NCI-H510A treated with DMSO at 0.1 percent for 48 hours (cell line): Measurements from ENCODE around the gene STX3.
"Not testable (repeated sequence)": the region's sequence is repeated elsewhere in the genome, so short reads cannot be mapped to it uniquely, and the experiment has no call there.

Source experiments
- DNase-seq: peaks from one replicate; lab custom pipeline; 2025; lab: John Stamatoyannopoulos, UW

The STX3 gene

DNA sequence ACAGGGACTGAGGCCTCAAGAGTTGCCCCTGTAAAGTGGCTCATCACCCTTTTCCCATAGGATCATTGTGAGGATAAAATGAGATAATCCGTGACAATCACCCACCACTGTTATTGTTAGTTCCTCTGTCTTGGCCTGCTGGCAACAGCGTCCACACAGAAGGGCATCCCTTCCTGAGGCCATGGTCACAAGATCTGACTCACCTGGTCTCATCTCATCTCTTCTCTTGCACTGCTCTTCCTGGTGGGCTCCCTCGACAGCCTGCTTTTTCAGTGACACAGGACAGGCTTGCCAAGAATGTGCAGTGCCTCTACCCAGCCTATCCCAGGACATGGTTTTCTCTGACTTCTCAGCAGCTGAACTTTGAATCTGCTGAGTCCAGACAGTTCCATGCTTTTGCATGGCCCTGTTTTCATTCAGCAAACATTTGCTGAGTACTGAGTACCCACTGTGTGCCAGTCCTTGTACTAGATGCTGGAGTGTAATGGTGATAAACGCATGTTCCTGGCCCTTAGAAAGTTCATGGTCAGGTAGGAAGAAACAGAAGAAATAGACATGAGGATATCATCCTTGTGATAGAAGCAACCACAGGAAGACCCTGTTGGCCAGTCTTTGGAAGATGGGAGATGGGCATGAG is 3.3 kb downstream of the STX3 start:
- no peak for DNase-seq

DNA sequence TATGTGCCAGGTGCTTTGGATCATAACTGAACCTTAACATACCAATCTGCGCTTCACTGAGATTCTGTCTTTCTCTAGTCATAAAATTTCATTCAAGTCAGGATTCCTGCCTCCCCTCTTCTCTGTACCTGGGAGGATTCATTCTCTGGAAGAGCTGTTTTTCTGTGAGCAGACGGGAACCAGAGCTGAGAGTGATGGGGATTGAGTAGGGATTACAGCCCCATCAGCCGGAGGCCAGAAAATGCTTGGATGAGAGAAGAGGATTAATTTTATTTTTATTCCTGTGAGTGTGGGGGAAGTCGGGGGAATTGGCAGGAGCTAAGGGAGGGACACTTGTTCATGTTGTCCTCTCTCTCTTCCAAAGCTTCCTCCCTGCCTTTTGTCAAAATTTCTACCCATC is 4.7 kb downstream of the STX3 start:
- DNase-seq = no peak

DNA sequence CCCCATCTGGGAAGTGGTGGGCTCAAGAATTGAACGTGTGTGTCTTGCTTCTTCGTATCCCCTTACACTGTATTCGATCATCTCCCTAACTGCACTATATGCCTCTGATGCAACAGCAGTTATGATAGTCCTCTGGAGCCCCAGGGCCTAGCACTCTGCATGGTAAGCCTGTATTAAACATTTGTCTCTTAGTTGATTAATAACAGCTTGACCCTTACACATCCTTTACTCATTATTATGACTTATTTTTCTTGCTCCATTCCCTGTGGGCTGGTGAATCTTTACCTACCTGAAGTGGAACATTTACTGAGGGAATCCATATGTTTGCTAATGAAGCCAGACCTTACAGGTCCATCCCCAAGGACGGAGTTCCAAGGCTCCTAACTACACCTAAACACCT is 5.6 kb downstream of the STX3 start:
- DNase-seq = no peak

DNA sequence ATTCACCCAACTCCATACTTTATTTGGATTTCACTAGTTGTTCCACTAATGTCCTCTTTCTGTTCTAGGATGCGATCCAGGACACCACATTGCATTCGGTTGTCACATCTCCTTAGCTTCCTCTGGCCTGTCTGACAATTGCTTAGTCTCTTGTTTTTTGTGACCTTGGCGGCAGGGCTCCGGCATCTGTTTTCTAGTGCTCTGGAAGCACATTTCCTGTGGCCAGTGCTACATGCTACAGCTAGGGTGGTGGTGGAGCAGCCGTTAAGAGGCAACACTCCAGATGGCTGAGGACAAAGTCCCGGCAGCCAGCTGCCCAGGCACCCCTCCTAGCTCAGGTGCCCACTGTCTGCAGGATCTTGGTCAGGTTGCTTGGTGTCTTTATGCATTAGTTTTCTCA is 6.8 kb downstream of the STX3 start:
- no peak for DNase-seq

DNA sequence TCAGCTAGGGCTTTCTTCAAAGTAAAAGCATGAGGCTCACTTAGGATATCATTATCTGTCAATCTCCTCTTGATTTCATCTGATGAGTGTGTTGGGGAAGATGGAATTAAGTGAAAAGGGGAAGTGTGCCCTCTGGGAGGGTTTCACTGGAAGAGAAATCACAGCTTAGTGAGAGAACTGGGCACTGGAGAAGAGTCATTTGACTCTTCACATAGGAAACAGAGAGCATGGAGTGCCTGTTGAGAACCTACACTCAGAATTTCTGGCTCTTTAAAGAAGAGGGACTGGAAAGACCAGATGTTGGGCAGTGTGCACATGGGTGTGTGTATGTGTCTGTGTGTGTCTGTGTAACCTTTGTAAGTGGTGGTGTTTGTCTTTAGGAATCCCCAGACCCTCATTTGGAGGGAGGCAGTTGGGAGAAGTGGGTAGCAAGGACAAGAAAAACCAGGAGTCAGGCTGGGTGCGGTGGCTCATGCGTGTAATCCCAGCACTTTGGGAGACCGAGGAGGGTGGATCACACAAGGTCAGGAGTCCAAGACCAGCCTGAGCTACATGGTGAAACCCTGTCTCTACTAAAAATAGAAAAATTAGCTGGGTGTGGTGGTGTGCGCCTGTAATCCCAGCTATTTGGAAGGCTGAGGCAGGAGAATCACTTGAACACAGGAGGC is 10.0 kb downstream of the STX3 start:
- no peak for DNase-seq

DNA sequence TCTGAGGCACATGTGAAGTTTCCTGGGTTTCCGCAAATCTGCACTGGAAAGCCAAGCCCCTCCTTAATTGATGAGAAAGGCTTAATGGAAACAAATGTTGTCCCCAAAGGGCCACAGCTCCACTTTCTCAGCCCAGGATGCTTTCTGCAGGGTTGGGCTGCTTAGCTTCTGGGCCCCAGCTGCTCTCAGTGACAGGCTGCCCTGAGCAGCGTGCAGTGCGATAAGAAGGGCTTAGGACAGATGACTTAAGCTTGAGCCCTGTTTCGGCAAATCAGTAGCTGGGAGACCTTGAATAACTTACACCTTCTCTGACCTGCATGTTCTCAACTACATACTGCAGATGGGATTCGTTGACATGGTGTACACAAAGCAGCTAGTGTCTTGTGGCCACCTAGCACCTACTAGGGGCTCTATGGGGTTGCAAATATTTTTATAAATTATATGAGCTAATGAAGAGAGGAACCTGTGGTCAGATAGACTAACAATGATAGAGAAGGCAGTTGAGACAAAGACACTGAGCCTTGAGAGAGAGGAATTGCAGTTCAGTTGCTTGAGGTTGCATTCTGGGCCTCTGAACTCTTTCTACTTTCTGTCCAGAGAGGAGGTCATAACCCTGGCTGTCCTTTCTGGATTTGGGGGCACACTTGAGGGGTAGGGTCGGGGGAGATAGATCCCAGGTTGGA is 11.5 kb downstream of the STX3 start:
- no peak for DNase-seq

DNA sequence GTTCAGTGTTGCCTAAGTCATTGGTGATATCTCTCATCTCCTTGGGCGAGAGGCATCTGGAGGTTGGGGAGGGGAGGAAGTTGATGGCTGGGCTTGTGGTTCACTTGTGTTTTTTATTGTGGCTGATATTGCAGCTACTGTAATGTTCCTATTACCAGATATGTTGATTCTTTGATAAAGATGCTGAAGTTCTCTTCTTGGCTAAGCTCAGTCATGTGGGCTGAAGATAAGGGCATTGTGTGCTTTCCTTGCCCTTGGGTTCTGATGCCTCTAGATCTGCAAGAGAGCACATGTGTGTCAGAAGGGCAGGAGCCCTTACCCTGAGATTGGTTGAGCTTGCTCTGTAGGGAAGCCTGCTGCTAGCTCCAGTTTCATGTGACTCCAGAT is 12.0 kb downstream of the STX3 start:
- no peak for DNase-seq

DNA sequence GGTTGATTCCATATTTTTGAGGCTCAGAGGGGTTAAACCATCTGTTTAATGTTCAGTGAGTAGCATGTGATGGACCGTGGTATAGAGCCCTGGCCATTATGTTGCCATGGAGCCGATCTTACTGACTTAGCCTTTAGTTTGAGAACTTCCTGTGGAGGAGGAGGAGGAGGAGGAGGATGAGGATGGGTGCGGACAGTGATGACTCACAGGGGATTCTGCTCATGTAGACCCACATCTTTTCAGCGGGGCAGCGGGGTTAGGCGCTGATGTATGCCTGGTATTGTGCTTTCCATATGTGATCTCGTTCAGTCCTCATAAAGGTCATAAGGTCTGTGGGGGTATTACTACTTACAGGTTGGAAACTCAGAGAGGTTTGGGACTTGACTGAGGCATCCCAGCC is 13.9 kb downstream of the STX3 start:
- no peak for DNase-seq

DNA sequence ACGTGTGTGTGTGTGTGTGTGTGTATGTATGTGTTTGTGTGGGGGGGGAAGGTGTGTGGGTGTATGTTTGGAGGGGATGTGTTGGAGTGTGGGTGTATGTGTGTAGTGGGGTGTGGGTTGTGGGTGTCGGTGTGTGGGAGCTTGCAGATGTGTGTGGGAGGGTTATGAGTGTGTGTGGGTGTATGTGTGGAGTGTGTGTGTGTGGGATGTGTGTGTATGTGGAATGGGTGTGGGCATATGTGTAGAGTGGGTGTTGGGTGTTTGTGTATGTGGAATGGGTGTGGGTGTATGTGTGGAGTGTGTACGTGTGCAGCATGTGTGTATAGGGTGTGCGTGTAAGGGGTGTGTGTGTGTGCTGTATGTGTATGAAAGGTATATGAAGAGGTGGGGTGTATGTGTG is 14.7 kb downstream of the STX3 start:
- no peak for DNase-seq

DNA sequence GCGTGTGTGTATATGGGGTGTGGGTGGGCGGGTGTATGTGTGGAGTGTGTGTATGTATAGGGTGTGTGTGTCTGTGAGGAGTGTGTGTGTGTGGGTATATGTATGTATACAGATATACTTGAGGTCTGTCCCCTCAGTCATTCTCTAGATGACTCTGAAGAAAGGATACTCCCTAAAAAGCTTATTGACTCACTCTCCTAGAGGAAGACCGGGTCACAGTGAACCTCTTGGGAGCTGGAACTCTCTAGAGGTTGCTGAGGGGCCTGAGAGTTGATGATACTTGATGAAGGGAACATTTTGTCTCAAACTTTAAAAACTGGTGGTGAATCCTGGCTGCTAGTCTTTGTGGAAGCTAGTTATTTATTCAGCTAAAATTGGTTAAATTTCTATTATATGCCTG is 15.1 kb downstream of the STX3 start:
- no peak for DNase-seq

DNA sequence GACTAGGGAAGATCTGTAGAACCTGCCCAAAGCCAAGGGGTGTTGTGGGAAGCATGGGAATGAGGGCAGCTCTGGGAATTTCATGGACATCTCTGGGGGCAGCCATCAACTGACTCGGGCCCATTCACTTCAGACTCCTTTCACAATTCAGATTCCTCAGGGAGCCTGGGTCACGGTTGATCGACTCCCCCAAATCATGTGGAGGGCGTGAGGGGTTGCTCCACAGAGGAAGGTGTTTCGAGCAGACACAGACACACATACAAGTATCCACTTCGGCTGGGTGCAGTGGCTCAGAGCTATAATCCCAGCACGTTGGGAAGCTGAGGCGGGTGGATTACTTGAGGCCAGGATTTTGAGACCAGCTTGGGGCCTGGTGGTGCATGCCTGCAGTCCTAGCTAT is 15.7 kb downstream of the STX3 start:
- DNase-seq = no peak

DNA sequence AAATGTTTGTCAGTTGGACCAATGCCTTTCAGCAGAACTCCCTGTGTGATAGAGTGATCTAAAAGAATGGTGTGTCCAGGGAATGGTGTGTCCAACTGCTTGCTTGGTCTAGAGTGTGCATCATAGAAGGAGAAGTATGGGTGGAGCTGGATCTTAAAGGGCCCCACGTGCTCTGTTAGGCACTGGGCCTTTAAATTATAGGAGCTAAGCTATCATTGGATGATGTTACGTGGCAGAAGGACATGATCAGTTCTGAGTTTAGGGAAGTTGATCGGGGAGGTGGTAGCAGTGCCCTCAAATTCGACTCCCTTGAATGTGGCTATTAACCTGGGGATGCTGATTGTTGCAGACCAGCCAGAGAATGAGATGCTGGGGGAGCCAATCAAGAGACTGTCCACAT is 16.4 kb downstream of the STX3 start:
- no peak for DNase-seq

DNA sequence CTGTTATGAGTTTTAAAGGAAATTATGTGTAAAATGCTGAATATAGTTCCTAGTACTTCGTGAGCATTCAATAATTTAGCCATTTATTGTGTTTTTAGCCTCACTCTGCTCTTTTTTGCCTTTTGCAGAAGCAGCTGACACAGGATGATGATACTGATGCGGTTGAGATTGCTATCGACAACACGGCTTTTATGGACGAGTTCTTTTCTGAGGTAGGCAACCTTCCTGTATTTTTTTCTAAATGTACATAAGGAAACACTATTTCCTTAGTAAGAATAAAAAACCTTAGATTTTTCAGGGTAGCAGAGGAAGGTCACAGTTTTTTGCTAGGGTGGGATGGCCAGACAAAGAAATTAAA is 17.9 kb downstream of the STX3 start:
- no peak for DNase-seq

DNA sequence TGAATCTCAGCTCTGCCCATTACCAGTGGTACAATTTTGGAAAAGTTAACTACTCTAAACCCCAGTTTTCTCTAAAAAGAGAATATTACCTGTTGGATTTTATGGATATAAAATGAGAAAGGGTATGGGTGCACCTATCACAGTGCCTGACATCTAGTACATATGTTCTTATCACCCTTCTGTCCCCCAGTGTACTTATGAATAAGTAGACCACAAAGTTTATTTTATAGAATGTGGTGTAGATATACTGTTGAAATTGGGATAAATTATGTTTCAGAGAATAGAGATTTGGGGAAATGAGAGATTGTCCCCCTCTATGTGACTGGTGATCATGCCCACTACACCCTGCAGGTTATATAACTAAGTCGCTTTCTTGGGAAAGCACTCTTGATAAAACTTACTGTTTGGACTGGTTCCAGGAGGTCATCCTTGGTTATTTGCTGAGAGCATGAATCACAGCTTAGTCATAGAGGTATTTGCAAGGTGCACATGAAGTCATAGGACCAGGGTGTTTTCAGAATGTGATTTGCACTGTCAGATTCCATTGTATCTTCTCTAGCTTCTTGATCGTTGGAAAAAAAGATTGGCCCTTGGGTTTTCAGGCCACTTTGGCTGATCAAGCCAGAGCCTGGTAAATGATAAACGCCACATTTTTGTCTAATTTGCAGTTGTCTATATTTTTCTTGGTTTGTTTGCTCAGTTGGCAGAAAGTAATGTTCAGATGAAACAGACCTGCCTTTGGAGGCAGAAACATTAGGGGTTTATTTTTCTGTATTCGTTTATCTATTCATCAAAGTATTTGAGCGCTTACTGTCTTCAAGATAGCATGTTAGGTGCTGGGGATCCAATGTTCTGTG is 21.3 kb downstream of the STX3 start:
- DNase-seq = no peak

DNA sequence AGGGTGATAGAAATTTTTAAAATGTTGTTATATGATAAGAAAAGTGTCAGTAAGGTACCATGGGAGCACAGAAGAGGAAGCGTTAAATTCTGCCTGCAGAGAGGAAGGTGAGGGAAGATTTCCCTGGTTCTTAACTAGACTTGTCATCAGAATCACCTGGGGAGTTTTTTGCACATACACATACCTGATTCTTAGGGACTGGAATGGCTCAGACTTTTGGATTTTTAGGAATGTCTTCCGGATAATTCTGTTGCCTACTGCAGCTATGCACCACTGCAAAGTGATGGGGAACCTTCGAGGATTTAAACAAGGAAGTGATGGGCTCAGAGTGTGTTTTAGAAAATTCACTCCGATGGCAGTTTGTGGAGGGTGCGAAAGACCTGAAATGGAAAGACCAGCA is 21.9 kb downstream of the STX3 start:
- DNase-seq = no peak

DNA sequence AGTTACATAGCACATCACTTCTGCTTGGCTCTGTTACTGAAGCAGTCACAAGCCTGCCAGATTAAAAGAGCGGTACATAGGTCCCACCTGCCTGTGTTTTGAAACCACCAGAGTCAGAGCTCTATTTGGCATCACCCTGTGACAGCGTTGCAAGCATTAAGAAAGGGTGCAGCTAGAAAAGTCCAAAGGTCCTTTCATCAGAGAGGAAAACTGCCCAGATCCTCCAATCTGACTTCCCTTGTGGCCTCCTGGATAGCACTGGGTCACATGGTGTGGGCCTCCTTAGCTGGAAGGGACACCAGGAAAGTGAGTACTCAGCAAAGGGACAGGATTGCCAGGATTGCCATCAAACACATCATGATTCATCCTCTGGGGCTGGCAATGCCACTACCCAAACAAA is 22.9 kb downstream of the STX3 start:
- DNase-seq = no peak

DNA sequence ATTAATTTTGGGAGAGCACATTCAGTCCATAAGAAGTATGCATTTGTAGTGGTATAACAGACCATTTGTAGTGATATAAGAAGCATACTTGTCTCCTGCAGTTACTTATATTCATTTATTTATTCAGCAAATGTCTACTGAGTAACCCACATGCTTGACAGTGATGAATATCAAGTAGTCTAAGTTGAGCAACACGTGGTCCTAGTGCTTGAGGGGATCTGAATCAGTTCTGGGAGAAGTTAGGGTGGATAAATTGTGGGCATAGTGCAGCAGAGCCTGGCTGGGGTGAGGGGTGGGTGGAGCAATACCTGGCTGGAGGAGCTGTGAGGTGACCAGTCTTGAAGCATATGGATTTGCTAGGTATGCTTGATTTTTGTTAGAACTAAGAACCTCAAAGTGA is 24.3 kb downstream of the STX3 start:
- DNase-seq = no peak

DNA sequence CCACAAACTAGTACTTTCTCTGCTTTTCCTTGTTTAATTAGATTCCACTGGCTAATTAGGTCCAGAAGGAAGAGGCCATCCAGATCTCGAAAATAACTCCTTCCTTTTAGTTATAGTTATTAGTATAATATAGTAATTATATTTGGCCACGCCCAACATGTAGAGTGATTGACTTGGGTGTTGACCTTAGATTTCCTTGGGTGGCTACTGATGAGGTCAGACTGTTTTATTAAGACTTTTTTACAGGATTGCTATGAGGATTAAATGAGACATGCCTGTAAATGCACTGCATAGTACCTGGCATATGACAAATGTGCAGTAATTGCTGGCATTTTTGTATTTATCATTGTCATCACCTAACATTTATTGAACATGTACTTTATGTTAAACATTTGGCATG is 26.9 kb downstream of the STX3 start:
- DNase-seq = no peak

DNA sequence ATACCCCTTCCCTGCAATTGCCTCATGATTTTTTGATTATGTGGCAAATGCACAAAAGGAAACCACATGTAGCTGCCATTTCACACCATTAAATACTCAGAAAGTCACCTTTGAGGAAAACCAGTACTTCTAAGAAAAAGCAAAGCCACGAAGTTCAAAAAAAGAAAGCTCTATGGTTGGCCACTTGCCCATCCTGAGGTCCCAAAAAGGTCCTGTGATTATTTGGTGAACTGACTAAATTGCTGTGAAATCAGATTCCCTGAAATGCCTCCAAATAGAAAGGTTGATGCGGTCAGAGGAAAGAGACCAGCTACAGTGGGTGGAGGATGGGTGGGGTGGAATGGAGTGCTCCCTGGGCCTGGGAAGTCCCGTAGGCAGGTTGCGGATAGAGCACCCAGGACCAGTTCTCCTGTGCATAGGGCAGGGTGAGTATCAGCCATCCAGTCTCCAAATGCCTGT is 28.5 kb downstream of the STX3 start:
- no peak for DNase-seq

DNA sequence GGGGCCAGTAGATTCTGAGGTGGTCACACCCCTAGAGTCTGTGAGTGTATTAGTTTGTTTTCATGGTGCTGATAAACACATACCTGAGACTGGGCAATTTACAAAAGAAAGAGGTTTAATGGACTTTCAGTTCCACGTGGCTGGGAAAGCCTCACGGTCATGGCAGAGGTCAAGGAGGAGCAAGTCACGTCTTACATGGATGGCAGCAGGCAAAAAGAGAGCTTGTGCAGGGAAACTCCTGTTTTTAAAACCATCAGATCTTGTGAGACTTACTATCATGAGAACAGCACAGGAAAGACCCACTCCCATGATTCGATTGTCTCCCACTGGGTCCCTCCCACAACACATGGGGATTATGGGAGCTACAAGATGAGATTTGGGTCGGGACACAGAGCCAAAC is 29.3 kb downstream of the STX3 start:
- DNase-seq = not testable (repeated sequence)

DNA sequence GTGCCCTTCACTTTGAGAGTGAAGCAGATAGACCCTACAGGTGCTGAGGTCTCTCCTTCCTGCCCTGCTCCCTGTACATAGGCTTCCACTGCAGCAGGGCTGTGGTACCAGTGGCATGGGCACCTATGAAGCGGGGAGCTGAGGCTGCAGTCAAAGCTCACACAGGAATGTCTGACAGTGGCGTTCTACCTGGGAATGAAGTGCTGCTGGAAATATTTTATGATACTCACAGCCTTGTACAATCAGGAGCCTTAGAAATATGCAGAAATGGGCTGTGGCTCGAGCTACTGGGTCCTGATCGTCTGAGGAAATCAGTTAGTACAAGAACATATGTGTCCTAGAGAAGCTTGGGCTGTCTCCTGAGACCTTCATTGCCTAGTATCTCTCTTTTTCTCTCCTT is 30.6 kb downstream of the STX3 start:
- no peak for DNase-seq

DNA sequence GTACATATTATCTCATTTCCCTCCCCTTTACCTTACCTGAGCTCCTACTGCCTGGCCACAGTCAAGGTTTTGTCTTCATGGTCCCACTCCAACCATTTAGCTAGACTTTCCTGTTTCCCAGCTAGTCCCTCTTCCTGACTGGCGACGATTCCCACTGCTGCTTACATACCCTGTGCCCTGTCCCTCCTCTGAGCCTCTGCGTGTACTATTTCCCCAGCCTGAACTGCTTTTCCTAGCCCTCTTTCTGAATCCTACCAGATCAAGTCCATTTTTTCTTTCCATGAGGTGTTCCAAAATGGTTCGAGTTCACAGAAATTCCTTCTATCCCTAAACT is 32.0 kb downstream of the STX3 start:
- DNase-seq = no peak

DNA sequence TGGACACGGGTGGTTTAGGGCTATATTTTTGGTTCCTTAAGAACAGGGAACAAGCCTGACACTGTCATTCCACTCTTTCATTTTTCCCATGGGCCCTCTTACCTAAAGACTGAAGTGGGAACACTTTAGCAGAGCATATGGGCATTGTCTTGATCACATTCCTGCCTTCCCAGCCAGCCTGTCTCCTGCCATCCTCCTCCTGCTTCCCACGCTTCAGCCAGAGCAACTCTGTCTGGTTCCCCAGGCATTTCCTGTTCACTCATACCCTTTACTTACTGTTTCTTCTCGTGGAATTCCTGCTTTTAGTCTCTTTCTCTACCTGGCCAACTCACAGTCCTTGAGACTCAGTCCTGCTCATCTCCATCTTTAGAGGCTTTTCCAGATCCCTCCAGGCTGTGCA is 32.6 kb downstream of the STX3 start:
- no peak for DNase-seq
